Keratinocyte (primary cell): ENCODE data around the gene RTP2.

ENCODE experiments used
- EZH2 ChIP-seq: IDR thresholded peaks from one replicate; pipeline ENCODE4 v1.6.1; 2012; ENCODE audit warnings: inconsistent platforms, mild to moderate bottlenecking, low read length, moderate library complexity
- TF ChIP-seq, protein P1 (sequence below), 3 experiments: IDR thresholded peaks in 1 of 3; conservative IDR thresholded peaks in 1 of 3; optimal IDR thresholded peaks in 1 of 3; 2 replicates in 2 of 3; 3 replicates in 1 of 3; pipeline versions ENCODE3 to v1.5.1; 2011; ENCODE audit warnings: low read length in 3 of 3, mild to moderate bottlenecking in 3 of 3, moderate library complexity in 2 of 3, control low read depth in 1 of 3, inconsistent platforms in 1 of 3; ENCODE audit not compliant: insufficient read depth in 2 of 3; ENCODE audit errors: extremely low read depth in 1 of 3

GRCh38 chr3:187708696-187709095, 6.3 kb upstream of the RTP2 start:
- TF ChIP-seq, protein P1, sequence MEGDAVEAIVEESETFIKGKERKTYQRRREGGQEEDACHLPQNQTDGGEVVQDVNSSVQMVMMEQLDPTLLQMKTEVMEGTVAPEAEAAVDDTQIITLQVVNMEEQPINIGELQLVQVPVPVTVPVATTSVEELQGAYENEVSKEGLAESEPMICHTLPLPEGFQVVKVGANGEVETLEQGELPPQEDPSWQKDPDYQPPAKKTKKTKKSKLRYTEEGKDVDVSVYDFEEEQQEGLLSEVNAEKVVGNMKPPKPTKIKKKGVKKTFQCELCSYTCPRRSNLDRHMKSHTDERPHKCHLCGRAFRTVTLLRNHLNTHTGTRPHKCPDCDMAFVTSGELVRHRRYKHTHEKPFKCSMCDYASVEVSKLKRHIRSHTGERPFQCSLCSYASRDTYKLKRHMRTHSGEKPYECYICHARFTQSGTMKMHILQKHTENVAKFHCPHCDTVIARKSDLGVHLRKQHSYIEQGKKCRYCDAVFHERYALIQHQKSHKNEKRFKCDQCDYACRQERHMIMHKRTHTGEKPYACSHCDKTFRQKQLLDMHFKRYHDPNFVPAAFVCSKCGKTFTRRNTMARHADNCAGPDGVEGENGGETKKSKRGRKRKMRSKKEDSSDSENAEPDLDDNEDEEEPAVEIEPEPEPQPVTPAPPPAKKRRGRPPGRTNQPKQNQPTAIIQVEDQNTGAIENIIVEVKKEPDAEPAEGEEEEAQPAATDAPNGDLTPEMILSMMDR (optimal IDR thresholded peaks at IDR 0.05 in 1 of 3, IDR thresholded peaks at IDR 0.05 in 1 of 3, conservative IDR thresholded peaks at IDR 0.05 in 1 of 3; ENCODE audit: extremely low read depth in 1 of 3, insufficient read depth in 2 of 3, low read length in 3 of 3) = no peak
- no peak for TF ChIP-seq EZH2
